Type B pancreatic cell (in vitro differentiated cells): Measurements from ENCODE around the gene CDK6. TPM values are rescaled to one million over a fixed set of nuclear protein-coding genes. Genes with fewer than 3 reads are reported as not detected.

Experiments
- DNase-seq: peaks from one replicate; pipeline ENCODE4 v3.0.0; 2021; ENCODE audit warnings: mixed read lengths; ENCODE audit not compliant: unreplicated experiment; ENCODE audit errors: extremely low spot score
- H3K27ac Mint-ChIP-seq: 2 replicates; pipeline ENCODE4 v1.8.0; 2021; ENCODE audit warnings: mild to moderate bottlenecking, mixed read lengths
- H3K27me3 Mint-ChIP-seq: 2 replicates; pipeline ENCODE4 v1.8.0; 2021; ENCODE audit warnings: mixed read lengths
- H3K36me3 Mint-ChIP-seq: 2 replicates; pipeline ENCODE4 v1.8.0; 2021; ENCODE audit warnings: mixed read lengths
- H3K4me1 Mint-ChIP-seq: one replicate; pipeline ENCODE4 v1.8.0; 2021; ENCODE audit warnings: mixed read lengths; ENCODE audit not compliant: unreplicated experiment
- H3K4me3 Mint-ChIP-seq: 2 replicates; pipeline ENCODE4 v1.8.0; 2021; ENCODE audit warnings: mild to moderate bottlenecking, mixed read lengths
- H3K9me3 Mint-ChIP-seq: 2 replicates; pipeline ENCODE4 v1.8.0; 2021; ENCODE audit warnings: mixed read lengths
- total RNA-seq: library from RNA; stranded (reverse); gene quantifications from 2 replicates; pipeline ENCODE4 v1.2.1, GENCODE V29; 2021; ENCODE audit warnings: low replicate concordance
- TF ChIP-seq, protein P1 (sequence below): fragments of 200-600 bp; sonication (generic); conservative IDR thresholded peaks from 2 replicates; pipeline ENCODE4 v1.5.0; 2021; ENCODE audit warnings: antibody characterized with exemption, mild to moderate bottlenecking

The CDK6 gene
- total RNA-seq, 1 donor from 2014 or later = 68.5 TPM

DNA sequence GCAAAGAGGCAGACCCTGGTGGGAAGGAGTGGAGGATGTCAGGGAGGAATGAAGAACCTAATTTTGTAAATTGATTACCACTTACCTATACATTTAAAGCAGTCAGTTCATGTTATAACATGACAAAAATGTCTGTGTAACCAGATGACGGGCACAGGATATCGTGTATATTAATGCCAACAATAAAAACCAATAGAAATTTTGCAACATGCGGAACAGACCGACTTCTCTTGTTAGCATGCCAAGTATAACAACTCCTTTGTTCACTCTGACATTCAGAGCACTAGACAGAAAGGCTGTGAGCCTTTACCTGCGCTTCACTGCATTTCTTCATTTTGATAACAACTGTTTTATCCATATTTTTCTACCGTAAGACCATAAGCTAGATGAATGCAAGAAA lies 29.9 kb downstream of the CDK6 start:
- DNase-seq = no peak
- H3K4me1 Mint-ChIP-seq = peaks cover 9% of the 10 kb centered on the region
- H3K36me3 Mint-ChIP-seq = peaks cover 24% of the 10 kb centered on the region
- no peaks in the 10 kb centered on the region for H3K27me3 Mint-ChIP-seq
- peaks cover 10% of the 10 kb centered on the region for H3K9me3 Mint-ChIP-seq
- TF ChIP-seq, protein P1, sequence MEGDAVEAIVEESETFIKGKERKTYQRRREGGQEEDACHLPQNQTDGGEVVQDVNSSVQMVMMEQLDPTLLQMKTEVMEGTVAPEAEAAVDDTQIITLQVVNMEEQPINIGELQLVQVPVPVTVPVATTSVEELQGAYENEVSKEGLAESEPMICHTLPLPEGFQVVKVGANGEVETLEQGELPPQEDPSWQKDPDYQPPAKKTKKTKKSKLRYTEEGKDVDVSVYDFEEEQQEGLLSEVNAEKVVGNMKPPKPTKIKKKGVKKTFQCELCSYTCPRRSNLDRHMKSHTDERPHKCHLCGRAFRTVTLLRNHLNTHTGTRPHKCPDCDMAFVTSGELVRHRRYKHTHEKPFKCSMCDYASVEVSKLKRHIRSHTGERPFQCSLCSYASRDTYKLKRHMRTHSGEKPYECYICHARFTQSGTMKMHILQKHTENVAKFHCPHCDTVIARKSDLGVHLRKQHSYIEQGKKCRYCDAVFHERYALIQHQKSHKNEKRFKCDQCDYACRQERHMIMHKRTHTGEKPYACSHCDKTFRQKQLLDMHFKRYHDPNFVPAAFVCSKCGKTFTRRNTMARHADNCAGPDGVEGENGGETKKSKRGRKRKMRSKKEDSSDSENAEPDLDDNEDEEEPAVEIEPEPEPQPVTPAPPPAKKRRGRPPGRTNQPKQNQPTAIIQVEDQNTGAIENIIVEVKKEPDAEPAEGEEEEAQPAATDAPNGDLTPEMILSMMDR = no peak
- H3K4me3 Mint-ChIP-seq = no peak overlapping the region
- H3K27ac Mint-ChIP-seq = no peak overlapping the region

GRCh38 chr7:92802406-92802805 lies 34.0 kb downstream of the CDK6 start:
- Mint-ChIP-seq H3K27ac (no peak overlapping the region), H3K27me3 (no peaks in the 10 kb centered on the region), H3K4me3 (no peak overlapping the region), H3K36me3 (peaks cover 20% of the 10 kb centered on the region), H3K9me3 (peaks cover 10% of the 10 kb centered on the region), H3K4me1 (no peaks in the 10 kb centered on the region)
- TF ChIP-seq, protein P1 = no peak
- DNase-seq = no peak

DNA sequence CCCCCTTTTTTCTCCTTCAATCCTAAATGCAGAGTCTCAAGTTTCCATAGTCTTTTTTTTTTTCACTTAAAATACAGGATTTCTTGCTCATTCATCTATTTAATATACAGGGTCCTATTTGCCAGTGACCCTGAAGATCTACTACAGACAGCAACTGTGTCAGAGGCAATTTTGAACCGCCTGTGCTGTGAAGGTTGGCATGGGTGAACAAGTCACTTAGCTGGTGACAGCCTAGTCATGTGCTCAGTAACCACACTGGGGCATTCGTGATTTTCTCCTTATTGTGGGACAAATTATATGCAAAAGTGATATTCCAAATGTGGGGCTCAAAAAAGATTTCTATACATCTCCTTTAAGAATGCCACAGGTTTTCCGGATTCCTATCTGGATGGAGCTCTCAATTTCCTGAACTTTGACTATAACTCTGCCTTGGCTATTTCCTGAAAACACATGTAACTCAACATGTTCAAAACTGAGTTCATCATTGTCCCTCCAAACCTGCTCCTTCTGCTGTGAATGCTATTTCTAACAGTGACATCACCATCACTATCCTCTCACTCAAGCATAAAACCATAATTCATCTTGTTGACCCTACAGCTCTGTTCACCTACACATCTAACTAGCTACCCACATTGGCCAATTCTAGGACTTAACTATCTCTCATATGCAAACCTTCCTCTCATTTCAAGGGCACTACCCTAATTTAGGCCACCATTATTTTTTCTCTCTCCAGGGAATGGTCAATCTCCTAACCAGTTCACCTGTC lies 36.7 kb downstream of the CDK6 start:
- peaks cover 10% of the 10 kb centered on the region for H3K4me1 Mint-ChIP-seq
- peaks cover 11% of the 10 kb centered on the region for H3K36me3 Mint-ChIP-seq
- no peaks in the 10 kb centered on the region for H3K27me3 Mint-ChIP-seq
- TF ChIP-seq, protein P1 = no peak
- no peak overlapping the region for H3K4me3 Mint-ChIP-seq
- DNase-seq = no peak
- H3K9me3 Mint-ChIP-seq = peaks cover 8% of the 10 kb centered on the region
- no peak overlapping the region for H3K27ac Mint-ChIP-seq

DNA sequence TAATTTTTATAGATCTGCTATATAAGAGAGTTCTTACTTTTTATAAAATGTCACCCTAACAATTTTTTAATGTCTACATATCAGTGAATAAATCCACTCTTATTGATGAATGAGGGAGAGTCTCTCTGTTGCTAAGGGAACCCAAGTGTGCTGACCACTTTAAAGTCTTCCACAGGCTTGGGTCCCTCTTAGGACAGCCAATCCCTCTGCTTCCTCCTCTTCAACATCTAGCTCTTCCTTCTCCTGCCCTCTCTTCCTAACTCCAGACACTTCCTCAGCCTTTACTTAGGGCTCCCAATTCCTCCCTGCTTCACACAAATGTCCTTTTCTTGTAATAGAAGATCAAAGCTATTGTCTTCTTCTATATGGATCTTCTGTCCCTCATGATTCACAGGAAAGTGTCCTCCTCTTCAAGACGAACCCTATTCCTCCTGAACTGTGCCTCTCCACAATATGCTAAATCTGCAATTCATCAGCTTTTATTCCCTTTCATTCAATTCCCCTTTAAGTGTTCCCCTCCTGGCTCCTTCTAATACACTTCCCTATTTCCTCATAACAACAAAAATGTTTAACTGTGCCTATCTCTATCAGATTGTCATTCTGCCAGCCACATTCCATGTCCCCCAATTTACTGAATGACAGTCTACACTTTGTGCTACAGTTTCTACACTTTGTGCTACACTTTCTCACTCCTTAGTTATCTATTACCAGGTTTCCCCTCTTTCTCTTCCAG lies 37.7 kb downstream of the CDK6 start:
- Mint-ChIP-seq H3K9me3 (peaks cover 6% of the 10 kb centered on the region), H3K4me3 (no peak overlapping the region), H3K27me3 (no peaks in the 10 kb centered on the region), H3K27ac (no peak overlapping the region), H3K36me3 (peaks cover 10% of the 10 kb centered on the region), H3K4me1 (peaks cover 13% of the 10 kb centered on the region)
- TF ChIP-seq, protein P1 = no peak
- DNase-seq = no peak

DNA sequence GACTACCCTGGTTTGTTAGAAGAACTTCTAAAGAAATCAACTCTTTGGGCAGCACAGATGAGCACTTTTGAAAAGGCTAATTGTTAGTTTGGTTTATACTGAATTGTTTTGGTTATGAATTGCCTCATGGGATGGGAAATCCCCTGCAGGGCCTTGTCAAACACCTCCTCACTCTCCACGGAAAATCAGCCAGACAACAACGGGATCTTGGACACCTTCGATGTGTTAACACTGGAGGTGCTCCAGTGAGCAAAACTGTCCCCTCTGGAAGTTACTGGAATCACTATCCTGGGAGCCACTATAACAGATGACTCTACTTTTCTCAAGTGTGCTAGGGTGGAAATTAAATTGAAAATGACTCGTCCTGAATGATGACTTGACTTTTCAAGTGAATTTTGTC lies 38.7 kb downstream of the CDK6 start:
- Mint-ChIP-seq H3K36me3 (peaks cover 3% of the 10 kb centered on the region), H3K9me3 (no peaks in the 10 kb centered on the region), H3K4me1 (peaks cover 13% of the 10 kb centered on the region), H3K27me3 (no peaks in the 10 kb centered on the region), H3K27ac (no peak overlapping the region), H3K4me3 (no peak overlapping the region)
- TF ChIP-seq, protein P1 = no peak
- DNase-seq = no peak
